ENCODE results near the gene CTNNAL1.

GRCh38 chr9:109047259-109047658 is 34.0 kb upstream of the CTNNAL1 start:
- TF ChIP-seq, protein P1, sequence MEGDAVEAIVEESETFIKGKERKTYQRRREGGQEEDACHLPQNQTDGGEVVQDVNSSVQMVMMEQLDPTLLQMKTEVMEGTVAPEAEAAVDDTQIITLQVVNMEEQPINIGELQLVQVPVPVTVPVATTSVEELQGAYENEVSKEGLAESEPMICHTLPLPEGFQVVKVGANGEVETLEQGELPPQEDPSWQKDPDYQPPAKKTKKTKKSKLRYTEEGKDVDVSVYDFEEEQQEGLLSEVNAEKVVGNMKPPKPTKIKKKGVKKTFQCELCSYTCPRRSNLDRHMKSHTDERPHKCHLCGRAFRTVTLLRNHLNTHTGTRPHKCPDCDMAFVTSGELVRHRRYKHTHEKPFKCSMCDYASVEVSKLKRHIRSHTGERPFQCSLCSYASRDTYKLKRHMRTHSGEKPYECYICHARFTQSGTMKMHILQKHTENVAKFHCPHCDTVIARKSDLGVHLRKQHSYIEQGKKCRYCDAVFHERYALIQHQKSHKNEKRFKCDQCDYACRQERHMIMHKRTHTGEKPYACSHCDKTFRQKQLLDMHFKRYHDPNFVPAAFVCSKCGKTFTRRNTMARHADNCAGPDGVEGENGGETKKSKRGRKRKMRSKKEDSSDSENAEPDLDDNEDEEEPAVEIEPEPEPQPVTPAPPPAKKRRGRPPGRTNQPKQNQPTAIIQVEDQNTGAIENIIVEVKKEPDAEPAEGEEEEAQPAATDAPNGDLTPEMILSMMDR (tag by site-specific recombination; IDR thresholded peaks at IDR 0.05) = no peak
- TF ChIP-seq SALL2 (tag by site-specific recombination; IDR thresholded peaks at IDR 0.05; ENCODE audit: borderline replicate concordance) = no peak
- TF ChIP-seq ZNF76 (tag by site-specific recombination; IDR thresholded peaks at IDR 0.05; ENCODE audit: borderline replicate concordance, low read depth) = no peak
- TF ChIP-seq ZBTB8A (tag by site-specific recombination; IDR thresholded peaks at IDR 0.05) = no peak
- TF ChIP-seq TCF7L2 (IDR thresholded peaks at IDR 0.05; ENCODE audit: borderline replicate concordance, low read depth, low read length) = no peak
- TF ChIP-seq ZNF391 (tag by site-specific recombination; IDR thresholded peaks at IDR 0.05; ENCODE audit: borderline replicate concordance, low read depth) = no peak
- no peak for TF ChIP-seq ZNF335 (tag by site-specific recombination; conservative IDR thresholded peaks at IDR 0.05)
